NCI-H2171 treated with DMSO at 0.1 percent for 48 hours (cell line): ENCODE data around the gene HAUS5.
"Not testable (repeated sequence)": the region's sequence is repeated elsewhere in the genome, so short reads cannot be mapped to it uniquely, and the experiment has no call there.

ENCODE experiments used
- DNase-seq: peaks from one replicate; lab custom pipeline; 2025; lab: John Stamatoyannopoulos, UW

The HAUS5 gene

DNA sequence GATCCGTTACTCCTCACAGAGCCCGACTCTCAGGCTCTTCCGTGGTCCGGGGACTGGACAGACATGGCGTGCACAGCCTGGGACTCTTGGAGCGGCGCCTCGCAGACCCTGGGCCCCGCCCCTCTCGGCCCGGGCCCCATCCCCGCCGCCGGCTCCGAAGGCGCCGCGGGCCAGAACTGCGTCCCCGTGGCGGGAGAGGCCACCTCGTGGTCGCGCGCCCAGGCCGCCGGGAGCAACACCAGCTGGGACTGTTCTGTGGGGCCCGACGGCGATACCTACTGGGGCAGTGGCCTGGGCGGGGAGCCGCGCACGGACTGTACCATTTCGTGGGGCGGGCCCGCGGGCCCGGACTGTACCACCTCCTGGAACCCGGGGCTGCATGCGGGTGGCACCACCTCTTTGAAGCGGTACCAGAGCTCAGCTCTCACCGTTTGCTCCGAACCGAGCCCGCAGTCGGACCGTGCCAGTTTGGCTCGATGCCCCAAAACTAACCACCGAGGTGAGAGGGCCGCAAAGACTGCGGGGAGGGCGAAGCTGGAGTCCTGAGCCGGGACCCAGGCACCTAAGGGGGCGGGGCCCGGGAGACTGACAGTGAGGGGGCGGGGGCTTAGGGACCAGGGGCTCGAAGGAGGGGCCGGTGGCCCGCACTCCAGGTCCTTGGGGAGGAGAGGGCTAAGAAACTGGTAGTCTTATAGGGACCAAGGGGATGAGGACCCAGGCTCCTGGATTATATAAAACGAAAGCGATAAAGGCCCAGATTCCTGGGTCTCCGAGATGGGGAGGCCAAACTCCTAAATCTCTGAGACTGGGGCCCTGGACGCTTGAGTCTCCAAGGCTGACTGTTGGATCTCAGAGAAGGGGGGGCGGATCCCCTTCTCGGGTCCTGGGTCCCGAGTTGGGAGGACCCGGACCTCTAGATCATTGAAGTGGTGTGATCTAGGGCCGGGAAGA is 31.0 kb downstream of the HAUS5 start:
- DNase-seq = peak; percentile 74

DNA sequence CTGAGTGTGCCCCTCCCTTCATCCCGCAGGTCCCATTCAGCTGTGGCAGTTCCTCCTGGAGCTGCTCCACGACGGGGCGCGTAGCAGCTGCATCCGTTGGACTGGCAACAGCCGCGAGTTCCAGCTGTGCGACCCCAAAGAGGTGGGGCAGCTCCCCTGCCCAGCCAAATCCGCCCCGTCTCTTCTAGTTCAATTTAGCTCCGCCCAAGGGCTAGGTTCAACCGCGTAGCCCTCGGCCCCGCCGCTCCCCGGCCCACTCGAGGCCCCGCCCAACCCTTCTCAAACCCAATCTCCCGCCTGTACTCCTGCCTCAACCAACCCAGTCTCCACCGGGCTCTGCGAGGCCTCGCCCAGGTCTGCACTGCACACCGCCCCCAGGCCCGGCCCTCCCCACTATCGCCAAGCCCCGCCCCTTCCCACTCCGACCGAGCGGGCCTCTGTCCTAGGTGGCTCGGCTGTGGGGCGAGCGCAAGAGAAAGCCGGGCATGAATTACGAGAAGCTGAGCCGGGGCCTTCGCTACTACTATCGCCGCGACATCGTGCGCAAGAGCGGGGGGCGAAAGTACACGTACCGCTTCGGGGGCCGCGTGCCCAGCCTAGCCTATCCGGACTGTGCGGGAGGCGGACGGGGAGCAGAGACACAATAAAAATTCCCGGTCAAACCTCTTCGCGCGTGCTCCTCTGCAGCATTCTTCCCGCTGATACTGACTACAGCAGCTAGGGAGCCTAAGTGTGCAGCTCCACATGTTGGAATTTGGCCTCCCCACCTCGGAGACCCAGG is 31.9 kb downstream of the HAUS5 start:
- DNase-seq = peak; percentile 96

DNA sequence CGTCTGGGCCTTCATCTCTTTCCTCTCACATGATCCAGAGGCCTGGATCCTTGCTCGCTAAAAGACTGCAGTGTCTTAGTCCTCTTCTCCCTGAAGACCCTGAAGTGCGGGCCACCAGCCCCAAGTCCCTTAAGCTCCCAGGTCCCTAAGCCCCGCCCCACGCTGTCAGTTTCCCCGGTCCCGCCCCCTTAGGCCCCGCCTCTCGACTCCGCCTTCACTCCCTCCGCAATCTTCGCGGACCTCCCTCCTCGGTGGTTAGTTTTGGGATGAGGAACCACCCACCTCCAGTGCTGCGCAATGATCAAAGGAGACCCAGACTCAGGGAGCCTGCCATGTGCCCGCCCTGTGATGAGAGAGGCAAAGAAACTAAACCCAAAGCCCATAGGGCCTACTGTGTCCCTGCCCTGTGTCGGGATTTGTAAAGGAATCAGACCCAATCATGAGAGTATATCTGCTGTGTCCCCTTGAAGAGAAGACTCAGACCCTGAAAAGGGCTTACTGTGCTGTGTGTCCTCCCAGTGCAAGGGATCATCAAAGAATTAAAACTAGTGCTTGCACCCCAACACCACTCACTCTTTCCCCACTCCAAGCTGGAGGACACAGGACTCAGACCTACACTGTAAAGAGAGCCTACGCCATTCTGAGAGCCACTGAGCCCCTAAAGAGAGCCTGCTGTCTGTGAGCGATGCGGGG is 32.6 kb downstream of the HAUS5 start:
- DNase-seq = peak; percentile 65

DNA sequence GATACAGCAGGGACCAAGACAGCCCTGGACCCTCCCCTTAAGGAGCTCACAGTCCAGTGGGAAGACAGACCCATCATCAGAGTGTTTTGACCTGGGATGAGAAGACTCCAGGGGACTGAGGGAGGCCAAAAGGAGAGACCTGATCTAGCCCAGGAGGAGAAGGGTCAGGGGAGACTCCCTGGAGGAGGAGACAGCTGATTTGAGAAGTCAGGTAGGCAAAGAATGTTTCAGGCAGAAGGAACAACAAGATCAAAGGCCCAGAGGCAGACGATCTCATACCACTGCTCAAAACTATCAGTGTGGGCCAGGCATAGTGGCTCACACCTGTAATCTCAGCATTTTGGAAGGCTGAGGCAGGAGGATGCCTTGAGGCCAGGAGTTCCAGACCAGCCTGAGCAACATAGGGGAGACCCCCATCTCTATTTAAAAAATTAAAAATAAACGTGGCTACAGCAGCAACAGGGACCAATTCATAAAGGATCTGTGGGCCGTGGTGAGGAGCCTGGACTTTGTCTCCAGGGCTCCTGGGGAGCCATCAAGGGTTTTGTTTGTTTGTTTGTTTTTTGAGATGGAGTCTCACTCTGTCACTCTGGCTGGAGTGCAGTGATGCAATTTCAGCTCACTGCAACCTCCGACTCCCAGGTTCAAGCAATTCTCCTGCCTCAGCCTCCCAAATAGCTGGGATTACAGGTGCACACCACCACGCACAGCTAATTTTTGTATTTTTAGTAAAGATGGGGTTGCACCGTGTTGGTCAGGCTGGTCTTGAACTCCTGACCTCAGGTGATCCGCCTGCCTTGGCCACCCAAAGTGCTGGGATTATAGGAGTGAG is 33.4 kb downstream of the HAUS5 start:
- no peak for DNase-seq

DNA sequence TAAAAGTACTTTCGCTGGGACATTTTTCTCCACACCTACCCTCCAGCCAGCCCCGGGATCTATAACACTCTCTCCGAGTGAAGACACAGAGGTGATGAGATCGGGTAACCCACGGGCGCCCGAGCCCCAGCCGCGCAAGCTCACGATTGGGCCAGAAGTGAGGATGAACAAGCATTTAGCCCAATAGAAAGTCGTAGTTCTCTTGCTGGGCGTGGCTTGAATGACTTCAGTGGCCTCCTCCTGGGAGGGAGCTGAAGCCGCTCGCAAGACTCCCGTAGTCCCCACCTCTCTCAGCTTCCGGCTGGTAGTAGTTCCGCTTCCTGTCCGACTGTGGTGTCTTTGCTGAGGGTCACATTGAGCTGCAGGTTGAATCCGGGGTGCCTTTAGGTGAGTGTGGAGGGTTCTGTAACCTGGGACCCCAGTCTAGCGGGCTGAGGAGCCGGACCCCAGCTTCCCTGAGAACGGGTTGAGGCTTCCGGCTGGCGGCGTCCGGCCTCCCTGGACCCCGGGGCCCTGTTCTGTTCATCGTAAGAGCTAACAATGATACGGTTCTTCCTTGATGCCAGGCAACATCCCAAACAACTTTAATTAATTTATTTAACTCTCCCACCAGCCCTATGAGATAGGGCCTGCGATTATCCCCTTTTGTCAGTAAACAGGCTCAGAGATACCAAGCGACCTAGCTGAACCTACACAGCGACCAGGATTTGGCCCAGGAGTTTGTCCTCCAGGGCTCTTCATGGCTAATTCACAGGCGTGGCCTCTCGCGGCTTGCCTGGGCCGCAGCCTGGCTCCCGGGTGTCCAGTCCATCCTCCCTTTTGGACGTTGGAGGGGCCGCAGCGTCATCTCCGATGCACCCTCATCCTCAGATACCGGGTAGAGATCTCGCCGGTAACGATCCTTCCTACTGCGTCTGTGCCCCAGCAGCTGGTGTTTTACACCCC is 35.8 kb downstream of the HAUS5 start, which contains the start of gene COX6B1:
Gene COX6B1, plus strand, starts transcription at position 307 of the 945 bp plus-strand sequence. CDS start 2,921 bp downstream, outside the sequence.
- DNase-seq = peak; percentile 99

DNA sequence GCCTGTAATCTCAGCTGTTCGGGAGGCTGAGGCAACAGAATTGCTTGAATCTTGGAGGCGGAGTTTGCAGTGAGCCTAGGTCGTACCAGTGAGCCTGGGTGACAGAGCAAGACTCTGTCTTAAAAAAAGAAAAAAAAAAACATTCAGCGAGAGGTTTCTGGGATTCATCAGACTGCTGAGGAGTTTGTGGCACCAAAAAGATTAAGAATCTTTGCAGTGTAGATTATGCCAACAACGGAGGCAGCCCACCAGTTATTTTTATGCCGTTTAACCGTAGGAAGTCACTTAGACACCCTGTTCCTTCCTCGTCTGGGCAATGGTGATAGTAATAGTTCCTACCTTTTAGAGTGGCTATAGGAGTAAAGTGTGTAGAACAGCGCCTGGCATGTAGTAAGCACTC is 38.0 kb downstream of the HAUS5 start:
- DNase-seq = no peak

DNA sequence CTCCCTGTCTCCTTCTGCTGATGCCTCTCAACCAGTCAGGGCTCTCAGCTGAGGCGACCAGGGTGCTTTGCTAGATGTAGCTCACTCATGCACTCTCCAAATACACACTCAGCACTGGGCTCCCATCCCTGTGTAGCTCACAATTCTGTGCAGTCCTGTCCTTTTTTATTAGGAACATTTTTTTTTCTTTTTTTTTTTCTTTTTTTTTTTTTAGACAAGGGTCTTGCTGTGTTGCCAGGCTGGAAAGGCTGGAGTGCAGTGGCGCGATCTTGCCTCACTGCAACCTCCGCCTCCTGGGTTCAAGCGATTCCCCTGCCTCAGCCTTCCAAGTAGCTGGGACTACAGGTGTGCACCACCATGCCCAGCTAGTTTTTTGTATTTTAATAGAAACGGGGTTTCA is 42.3 kb downstream of the HAUS5 start:
- DNase-seq = not testable (repeated sequence)

DNA sequence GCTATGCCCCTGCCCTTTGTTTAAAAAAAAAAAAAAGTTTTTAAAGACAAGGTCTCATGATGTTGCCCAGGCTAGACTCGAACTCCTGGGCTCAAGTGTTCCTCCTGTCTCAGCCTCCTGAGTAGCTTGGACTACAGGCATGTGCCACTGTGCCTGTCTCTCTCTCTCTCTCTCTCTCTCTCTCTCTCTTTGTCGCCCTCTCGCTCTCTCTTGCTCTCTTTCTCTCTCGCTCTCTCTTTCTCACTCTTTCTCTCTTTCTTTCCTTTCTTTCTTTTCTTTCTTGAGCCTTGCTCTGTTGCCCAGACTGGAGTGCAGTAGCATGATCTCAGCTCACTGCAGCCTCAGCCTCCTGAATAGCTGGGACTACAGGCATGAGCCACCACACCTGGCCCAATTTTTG is 43.1 kb downstream of the HAUS5 start:
- no peak for DNase-seq

DNA sequence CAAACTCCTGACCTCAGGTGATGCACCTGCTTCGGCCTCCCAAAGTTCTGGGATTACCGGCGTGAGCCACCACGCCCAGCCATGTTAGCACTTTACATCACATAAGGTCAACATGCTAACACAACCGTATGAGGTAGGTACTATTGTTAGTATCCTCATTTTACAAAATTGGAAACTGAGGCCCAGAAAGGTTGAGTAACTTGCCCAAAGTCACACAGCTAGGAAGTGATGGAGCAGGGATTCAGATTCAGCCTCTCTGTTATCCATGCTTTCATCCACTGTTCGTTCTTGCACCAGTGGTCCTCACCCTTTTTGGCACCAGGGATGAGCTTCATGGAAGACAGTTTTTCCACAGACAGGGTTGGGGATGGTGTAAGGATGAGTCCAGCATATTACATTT is 44.2 kb downstream of the HAUS5 start:
- DNase-seq = no peak

DNA sequence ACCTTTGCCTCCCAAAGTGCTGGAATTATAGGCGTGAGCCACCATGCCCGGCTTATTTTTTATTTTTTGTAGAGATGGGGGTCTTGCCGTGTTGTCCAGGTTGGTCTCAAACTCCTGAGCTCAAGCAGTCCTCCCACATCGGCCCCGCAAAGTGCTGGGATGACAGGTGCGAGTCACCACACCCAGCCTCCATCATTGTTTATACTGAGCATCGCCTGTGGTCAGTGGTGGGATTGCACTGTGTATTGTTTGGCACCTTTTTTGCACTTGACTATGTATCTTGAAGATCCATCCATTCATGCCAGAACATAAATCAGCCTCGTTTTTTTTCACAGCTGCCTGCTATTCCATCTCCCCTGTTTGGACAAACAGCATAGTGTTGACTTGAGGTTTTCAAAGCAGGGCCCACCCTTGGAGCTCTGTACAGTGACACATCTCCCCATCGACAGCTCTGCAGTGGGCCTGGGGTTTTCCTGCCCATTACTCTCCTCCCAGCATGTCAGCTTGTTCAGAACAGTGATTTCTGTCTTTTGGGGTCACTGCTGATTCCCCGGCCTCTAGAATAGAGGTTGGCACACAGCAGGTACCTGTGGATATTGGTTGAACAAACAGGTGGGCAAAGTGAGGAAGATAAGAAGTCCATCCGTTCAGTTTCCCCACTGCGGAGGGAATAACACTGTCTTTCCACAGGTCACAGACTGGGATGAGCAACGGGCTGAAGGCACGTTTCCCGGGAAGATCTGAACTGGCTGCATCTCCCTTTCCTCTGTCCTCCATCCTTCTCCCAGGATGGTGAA is 45.6 kb downstream of the HAUS5 start:
- DNase-seq = no peak

DNA sequence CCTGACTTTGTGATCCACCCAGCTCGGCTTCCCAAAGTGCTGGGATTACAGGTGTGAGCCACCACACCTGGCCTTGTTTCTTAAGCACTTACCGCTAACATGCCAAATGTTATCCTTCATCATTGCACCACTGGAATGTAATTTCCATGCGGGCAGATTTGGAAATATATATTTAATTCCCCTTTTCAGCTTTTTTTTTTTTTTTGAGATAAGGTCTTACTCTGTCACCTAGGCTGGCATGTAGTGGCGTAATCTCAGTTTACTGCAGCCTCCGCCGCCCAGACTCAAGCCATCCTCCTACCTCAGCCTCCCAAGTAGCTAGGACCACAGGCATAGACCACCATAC is 49.4 kb downstream of the HAUS5 start:
- DNase-seq = no peak

DNA sequence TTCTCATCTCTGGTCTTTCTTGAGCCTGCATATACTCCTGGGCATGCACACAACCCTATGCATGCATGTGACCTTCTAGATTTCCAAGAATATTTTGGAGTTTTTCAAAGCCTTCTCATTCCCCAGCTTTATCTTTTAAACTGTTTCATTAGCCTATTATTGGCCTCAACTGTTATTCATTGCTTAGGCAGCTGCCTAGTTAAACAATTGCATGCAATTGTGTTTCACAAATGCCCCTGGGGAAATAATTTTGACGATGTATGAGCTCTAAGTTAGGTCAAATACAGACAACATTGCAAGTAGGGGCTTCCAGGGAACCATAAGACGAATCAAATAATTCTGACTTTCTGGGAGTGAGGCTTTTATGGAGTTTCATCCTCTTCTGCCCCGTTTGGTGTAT is 51.4 kb downstream of the HAUS5 start:
- no peak for DNase-seq

DNA sequence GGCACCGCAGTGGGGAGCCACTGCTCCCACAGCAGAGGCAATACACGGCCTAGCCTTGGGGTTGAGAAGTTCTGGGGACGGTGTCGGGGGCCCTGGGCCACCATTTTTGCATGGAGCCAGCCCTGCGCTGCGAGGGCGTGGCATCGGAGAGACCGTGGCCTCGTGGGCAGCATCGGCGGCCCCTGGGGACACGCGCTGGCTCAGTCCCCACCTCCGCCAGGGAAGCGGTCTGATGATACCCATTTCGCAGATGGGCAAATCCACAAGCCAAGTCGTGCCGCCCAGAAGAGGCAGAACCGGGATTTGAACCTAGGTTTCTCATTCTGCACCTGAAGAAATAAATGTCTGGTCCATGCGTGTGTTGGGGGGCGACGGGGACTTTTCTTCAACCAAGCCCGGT is 52.6 kb downstream of the HAUS5 start:
- no peak for DNase-seq

DNA sequence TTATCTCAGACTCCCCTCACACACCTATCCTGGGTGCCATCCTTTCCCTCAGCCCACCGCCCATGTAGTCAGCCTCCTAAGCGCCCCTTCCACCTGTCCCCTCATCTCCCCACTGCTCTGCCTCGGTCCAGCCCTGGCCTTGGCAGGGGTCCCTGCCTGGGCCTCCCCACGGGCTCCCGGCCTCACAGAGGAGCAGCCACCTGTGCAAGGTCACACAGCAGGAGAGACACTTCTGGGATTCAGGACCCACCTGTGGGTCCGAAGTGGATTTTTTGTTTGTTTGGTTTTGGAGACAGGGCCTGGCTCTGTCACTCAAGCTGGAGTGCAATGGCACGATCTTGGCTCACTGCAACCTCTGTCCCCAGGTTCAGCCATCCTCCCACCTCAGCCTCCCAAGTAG is 53.1 kb downstream of the HAUS5 start:
- no peak for DNase-seq

DNA sequence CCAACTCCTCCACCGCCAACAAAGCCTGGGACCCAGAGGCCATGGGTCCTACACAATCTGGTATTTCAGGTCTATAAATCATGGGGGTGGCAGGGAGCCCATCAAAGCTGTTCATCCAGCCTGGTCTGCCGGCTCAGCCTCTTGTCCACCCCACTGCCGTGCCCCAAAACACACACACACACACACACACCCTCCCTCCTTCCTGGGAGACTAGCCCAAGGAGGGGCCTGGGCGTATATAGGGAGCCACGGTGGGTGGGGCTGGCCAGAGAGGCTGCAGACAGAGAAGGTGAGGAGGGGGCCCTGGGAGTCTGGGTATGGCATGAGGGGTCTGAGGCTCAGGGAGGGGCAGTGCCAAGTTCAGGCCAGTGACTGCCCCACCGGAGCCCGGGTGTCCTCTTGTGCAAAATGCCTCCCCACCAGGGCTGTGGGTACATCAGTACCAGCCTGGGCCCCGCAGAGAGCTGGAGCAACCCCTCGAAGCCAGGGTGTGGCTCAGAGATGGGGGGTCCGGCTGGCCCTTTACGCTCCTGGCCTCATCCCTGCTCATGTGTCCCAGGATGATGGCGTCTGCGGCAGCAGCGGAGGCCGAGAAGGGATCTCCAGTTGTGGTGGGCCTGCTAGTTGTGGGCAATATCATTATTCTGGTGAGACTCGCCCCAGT is 53.8 kb downstream of the HAUS5 start, which contains the start of gene UPK1A:
Gene UPK1A, plus strand, starts transcription at position 267 of the 663 bp plus-strand sequence. Its CDS starts 296 bp downstream, at position 563.
- DNase-seq = no peak

DNA sequence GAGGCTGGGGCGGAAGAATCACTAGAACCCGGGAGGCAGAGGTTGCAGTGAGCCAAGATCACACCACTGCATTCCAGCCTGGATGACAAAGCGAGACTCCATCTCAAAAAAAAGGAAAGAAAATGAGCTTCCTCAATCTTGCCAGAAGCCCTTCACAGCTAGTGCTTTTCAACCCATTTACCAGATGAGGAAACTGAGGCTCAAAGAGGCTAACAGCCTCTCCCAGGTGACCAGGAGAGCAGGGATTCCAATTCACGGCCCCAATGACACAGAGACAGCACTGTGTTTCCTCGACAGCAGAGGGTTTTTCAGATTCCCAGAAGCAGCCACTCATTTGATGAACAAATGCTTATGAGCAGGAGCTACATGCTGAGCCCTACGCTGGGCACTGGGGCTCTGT is 57.0 kb downstream of the HAUS5 start:
- DNase-seq = no peak

DNA sequence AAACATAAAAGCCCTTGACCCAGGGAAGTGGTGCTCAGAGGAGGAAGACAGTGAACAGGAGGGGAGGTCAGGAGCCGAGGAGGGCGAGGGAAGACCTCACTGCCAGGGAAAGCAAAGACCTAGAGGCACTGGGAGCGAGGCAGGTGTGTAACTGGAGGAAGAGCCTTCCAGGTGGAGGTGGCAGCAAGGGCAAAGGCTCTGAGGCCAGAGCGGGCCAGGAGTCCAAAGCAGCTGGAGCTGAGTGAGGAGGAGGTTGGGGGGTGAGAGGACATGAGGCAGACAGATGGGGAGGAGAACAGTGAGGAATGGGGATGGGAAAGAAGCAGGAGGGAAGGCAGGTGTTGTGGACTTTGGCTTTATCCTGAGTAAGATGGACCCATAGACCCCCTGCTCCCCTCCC is 57.4 kb downstream of the HAUS5 start:
- no peak for DNase-seq

DNA sequence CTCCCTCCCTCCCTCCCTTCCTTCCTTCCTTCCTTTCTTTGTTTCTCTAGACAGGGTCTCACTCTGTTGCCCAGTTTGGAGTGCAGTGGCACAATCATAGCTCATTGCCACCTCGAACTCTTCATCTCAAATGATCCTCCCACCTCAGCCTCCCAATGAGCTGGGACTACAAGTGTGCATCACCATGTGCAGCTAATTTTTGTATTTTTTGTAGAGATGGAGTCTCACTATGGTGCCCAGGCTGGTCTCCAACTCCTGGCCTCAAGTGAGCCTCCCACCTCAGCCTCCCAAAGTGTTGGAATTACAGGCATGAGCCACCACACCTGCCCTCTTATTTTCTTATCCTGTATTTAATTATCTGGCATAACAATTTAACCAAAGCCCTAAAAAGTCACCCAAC is 58.2 kb downstream of the HAUS5 start:
- DNase-seq = no peak

DNA sequence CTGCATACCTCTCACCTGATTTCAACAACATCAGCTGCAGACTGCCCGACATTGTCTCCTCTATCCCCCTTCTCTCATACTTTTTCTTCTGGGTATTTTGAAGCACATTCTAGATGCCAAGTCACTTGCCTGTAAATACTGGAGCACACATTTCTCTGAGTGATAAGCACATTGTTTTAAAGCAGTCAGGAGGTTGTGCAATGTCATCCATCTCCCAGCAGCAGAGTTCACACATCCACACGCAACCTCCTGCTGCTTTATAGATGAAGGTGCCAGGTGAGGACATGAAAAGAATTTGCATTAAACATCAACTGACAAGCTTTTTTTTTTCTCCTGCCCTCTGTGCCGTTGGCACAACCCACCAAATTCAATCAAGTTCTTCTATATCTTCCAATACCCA is 59.3 kb downstream of the HAUS5 start:
- DNase-seq = peak; percentile 20
